ENCODE measurements around the gene MERTK.
A peak's percentile ranks its signal among the peaks of the same experiment; 100 is the strongest.
"Not testable (repeated sequence)": the region's sequence is repeated elsewhere in the genome, so short reads cannot be mapped to it uniquely, and the experiment has no call there.

MERTK gene

DNA sequence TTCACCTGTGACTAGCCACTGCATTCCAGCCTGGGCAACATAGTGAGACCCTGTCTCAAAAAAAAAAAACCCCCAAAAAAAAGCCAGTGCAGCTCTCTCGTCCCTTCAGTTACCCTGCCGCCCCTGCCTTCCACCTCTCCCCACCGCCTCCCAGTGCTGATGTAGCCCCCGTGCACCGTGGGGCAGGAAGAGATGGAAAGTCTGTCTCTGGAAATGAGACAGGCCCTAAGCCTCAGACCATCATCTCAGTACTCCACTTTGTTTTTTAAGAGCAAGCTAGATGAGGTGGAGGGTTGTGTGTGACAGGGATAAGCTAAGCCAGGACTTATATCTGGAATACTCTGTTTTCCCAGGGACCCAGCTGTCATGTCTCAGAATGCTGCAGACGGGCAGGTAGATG, 32.0 kb downstream of the MERTK start:
- 0 out of 22 replicates have a peak overlapping the region, but pooled peaks of 1 of the 11 experiments have one; percentile 8 for H3K27ac ChIP-seq
- no peak for TF ChIP-seq Cebpa-rat (IDR thresholded peaks at IDR 0.05)
- H3K9me3 ChIP-seq (replicated peaks in 1 of 11) = peaks cover 0 to 9% (median 0%) of the 10 kb centered on the region in 11 experiments; a peak in 1 of 22 replicates
- peaks cover 0 to 99% (median 0%) of the 10 kb centered on the region in 11 experiments; a peak in 6 of 22 replicates for H3K36me3 ChIP-seq
- H3K4me1 ChIP-seq = peaks cover 10 to 22% (median 15%) of the 10 kb centered on the region in 10 experiments; a peak in 17 of 20 replicates
- H3K9ac ChIP-seq = 0 out of 22 replicates have a peak overlapping the region, but pooled peaks of 1 of the 11 experiments have one; percentile 17
- H3K4me3 ChIP-seq = no peak overlapping the region
- peak overlapping the region in 9 of 11 experiments; percentile 6 to 54 (median 33); a peak in 17 of 22 replicates for H3K4me2 ChIP-seq
- no peaks in the 10 kb centered on the region for H3K27me3 ChIP-seq
- peaks cover 0 to 97% (median 0%) of the 10 kb centered on the region in 11 experiments; a peak in 6 of 22 replicates for H4K20me1 ChIP-seq

DNA sequence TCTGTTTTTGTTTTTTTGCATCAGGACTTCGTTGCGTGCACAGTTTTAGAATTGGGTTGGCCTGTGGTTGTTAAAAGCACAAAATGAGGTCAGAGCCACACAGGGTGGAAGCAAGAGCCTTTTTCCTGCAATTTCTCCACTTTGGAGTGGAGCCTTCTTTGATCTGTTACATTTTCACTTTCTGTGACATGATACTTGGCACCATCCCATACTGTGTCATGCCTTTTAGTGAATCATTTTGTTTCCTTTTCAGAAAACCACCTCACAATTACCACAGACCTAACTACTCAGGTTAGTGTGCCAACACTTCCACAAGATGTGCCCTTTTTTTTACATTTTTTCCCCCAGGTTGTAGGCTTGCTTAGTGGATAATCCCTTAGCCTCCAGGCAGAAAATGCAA, 32.5 kb downstream of the MERTK start:
- Histone ChIP-seq H3K27me3 (no peaks in the 10 kb centered on the region), H4K20me1 (peaks cover 0 to 97% (median 0%) of the 10 kb centered on the region in 11 experiments; a peak in 6 of 22 replicates), H3K9me3 (replicated peaks in 1 of 11) (peaks cover 0 to 9% (median 0%) of the 10 kb centered on the region in 11 experiments; a peak in 1 of 22 replicates), H3K4me2 (peak overlapping the region in 9 of 11 experiments; percentile 6 to 54 (median 33); a peak in 17 of 22 replicates), H3K9ac (0 out of 22 replicates have a peak overlapping the region, but pooled peaks of 1 of the 11 experiments have one; percentile 17), H3K27ac (0 out of 22 replicates have a peak overlapping the region, but pooled peaks of 1 of the 11 experiments have one; percentile 8), H3K36me3 (peaks cover 0 to 99% (median 0%) of the 10 kb centered on the region in 11 experiments; a peak in 6 of 22 replicates), H3K4me3 (no peak overlapping the region), H3K4me1 (peaks cover 10 to 22% (median 15%) of the 10 kb centered on the region in 10 experiments; a peak in 17 of 20 replicates)
- TF ChIP-seq Cebpa-rat (IDR thresholded peaks at IDR 0.05) = no peak

DNA sequence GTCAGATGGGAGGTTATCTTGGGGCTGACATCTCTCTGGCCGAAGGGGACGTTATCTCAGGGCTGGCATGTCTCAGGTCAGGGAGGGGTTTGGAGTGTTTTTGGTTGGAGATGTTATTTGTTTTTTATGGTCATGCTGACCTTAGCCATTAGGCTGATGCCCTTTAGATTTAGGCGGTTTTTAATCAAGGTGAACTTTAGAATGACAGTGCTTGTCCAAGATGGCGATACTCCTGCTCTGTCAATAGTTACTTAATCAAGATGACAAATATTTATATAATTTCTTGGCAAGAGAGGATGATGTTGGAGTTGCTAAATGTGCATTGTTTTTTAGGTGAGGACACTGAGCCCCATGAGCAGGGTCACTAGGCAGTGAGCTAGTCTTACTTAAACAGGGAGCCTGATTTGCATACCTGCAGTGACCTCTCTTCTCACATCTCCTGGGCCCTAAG, 34.5 kb downstream of the MERTK start:
- Histone ChIP-seq H3K27ac (no peak overlapping the region), H3K36me3 (peaks cover 0 to 99% (median 0%) of the 10 kb centered on the region in 11 experiments; a peak in 6 of 22 replicates), H3K4me1 (peaks cover 10 to 22% (median 15%) of the 10 kb centered on the region in 10 experiments; a peak in 17 of 20 replicates), H3K9me3 (replicated peaks in 1 of 11) (peaks cover 0 to 9% (median 0%) of the 10 kb centered on the region in 11 experiments; a peak in 1 of 22 replicates), H3K27me3 (no peaks in the 10 kb centered on the region), H3K4me3 (no peak overlapping the region), H3K4me2 (no peak overlapping the region), H3K9ac (no peak overlapping the region), H4K20me1 (peaks cover 0 to 97% (median 0%) of the 10 kb centered on the region in 11 experiments; a peak in 6 of 22 replicates)
- TF ChIP-seq Cebpa-rat (IDR thresholded peaks at IDR 0.05) = no peak

DNA sequence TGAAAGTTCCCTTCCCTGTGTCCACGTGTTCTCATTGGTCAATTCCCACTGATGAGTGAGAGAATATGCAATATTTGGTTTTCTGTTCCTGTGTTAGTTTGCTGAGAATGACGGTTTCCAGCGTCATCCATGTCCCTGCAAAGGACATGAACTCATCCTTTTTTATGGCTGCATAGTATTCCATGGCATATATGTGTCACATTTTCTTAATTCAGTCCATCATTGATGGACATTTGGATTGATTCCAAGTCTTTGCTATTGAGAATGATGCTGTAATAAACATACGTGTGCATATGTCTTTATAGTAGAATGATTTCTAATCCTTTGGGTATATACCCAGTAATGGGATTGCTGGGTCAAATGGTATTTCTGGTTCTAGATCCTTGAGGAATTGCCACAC, 35.5 kb downstream of the MERTK start:
- H3K4me3 ChIP-seq; H3K4me2 ChIP-seq; H3K9ac ChIP-seq; H3K27me3 ChIP-seq; H3K9me3 ChIP-seq (replicated peaks in 1 of 11); H3K27ac ChIP-seq: not testable (repeated sequence)
- Histone ChIP-seq H3K36me3 (peaks cover 0 to 99% (median 0%) of the 10 kb centered on the region in 11 experiments; a peak in 6 of 22 replicates), H3K4me1 (peaks cover 12 to 30% (median 21%) of the 10 kb centered on the region in 10 experiments; a peak in 17 of 20 replicates), H4K20me1 (peaks cover 0 to 97% (median 0%) of the 10 kb centered on the region in 11 experiments; a peak in 5 of 22 replicates)

DNA sequence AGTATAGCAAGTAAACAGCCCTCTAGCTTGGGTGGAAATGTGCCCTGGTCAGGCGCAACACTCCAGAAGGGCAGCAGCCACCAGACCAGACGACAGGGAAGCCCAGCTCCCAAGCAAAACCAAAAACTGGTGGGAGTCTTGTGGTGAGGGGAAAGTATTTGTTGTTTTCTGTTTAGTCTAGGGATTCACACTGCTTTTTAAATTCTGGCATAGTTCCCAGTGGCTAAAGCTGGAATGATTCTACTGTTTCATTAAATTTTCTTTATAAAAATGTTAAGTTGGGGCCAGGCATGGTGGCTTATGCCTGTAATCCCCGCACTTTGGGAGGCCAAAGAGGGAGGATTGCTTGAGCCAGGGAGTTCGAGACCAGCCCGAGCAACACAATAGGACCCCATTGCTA, 38.5 kb downstream of the MERTK start:
- peaks cover 0 to 98% (median 0%) of the 10 kb centered on the region in 11 experiments; a peak in 6 of 22 replicates for H4K20me1 ChIP-seq
- no peak overlapping the region for H3K4me2 ChIP-seq
- H3K9ac ChIP-seq = no peak overlapping the region; a peak in 1 of 22 replicates
- H3K4me3 ChIP-seq = no peak overlapping the region
- peaks cover 0 to 18% (median 9%) of the 10 kb centered on the region in 10 experiments; a peak in 9 of 20 replicates for H3K4me1 ChIP-seq
- no peak for TF ChIP-seq Cebpa-rat (IDR thresholded peaks at IDR 0.05)
- H3K9me3 ChIP-seq (replicated peaks in 1 of 11) = peaks cover 0 to 9% (median 0%) of the 10 kb centered on the region in 11 experiments; a peak in 1 of 22 replicates
- H3K27me3 ChIP-seq = no peaks in the 10 kb centered on the region
- H3K36me3 ChIP-seq = peaks cover 0 to 98% (median 0%) of the 10 kb centered on the region in 11 experiments; a peak in 6 of 22 replicates
- H3K27ac ChIP-seq = no peak overlapping the region

DNA sequence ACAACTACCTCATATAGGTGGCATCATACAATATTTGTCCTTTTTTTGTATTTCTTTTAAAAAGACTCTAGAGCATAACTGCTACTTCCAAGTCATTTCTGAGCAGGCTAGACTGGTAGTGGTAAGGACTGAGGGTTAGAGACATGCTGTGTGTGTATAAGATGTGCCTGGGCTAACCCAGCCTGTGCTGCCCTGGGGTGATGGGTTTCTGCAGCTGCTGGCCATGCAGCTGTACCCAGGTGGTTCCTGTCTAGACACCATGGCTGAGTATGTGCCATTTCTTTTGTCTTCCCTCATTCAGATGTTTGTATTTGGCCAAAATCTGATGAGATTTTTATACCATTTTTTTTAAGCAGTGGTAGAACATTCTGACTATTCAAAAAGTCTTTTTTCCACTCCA, 40.0 kb downstream of the MERTK start:
- peak overlapping the region in 3 of 11 experiments; percentile 11 to 72 (median 35); a peak in 4 of 22 replicates for H3K27ac ChIP-seq
- peaks cover 0 to 98% (median 0%) of the 10 kb centered on the region in 11 experiments; a peak in 6 of 22 replicates for H4K20me1 ChIP-seq
- H3K4me2 ChIP-seq = peak overlapping the region in 5 of 11 experiments; percentile 6 to 42 (median 28); a peak in 5 of 22 replicates
- H3K9ac ChIP-seq = no peak overlapping the region; a peak in 1 of 22 replicates
- no peaks in the 10 kb centered on the region; a peak in 1 of 22 replicates for H3K9me3 ChIP-seq (replicated peaks in 1 of 11)
- peaks cover 0 to 25% (median 9%) of the 10 kb centered on the region in 10 experiments; a peak in 9 of 20 replicates for H3K4me1 ChIP-seq
- H3K36me3 ChIP-seq = peaks cover 0 to 98% (median 0%) of the 10 kb centered on the region in 11 experiments; a peak in 6 of 22 replicates
- no peak overlapping the region for H3K4me3 ChIP-seq
- no peak for TF ChIP-seq Cebpa-rat (IDR thresholded peaks at IDR 0.05)
- H3K27me3 ChIP-seq = no peaks in the 10 kb centered on the region

DNA sequence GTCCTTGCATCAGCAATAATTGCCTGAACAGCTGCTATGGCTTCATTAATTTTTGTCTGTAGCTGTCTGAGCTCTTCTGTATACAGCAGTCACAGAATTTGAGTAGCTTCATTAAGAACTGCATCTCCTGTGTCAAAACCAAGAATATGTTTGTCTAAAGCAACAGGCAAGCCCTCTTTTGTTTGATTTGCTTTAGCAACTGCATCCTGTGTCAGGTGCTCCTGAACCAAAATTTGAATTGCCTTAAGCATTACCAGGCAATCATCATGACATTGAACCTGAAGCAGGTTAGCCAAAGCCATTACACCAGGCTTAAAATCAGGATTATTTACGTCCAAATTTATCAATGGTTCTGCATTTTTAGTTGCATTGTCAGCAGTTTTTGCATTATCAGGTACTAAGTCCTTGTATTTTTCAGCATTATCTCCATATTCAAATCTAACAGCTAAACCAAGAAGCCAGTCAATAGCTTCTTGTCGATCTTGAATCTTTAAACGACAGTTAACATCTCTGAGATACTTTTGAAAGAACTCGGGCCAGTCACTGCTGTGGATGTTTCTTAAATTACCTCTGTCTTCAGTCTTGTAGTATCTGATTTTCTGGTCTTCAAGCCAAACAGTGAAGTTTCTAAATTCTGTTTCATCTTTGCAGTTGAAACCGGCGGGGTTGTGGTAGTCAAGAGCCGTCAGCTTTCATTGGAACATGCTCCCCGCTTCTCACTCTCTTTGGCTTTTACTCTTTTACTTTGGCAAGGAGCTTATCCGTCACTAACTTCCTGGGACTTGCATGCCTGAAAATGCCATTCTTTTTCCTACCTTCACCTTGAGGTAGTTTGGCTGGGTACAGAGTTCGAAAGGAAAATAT, 42.2 kb downstream of the MERTK start:
- Histone ChIP-seq H3K36me3 (peaks cover 0 to 97% (median 0%) of the 10 kb centered on the region in 11 experiments; a peak in 6 of 22 replicates), H4K20me1 (peaks cover 0 to 99% (median 0%) of the 10 kb centered on the region in 11 experiments; a peak in 6 of 22 replicates), H3K27ac (no peak overlapping the region), H3K4me3 (no peak overlapping the region), H3K4me2 (no peak overlapping the region), H3K27me3 (no peaks in the 10 kb centered on the region), H3K4me1 (peaks cover 0 to 25% (median 9%) of the 10 kb centered on the region in 10 experiments; a peak in 9 of 20 replicates), H3K9me3 (replicated peaks in 1 of 11) (no peaks in the 10 kb centered on the region), H3K9ac (no peak overlapping the region)
- no peak for TF ChIP-seq Cebpa-rat (IDR thresholded peaks at IDR 0.05)

DNA sequence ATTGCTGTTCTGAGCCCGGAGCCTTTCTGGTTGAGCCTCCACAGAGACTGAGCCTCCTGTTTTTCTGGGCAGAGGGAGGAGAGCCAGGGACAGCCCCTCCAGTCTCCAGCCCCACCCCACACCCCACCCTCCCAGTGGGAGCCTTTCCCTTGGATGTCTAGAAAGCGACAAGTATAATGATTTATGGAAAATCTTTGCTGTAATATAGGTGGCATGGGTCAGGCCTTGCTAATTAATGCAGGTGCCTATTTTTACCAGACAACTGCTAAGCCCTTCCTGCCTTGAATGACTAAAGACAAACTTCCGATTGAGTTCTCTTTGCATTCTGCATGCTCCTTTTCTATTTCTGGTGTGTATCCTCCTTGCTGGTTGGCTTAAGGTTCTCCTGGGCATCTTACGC, 43.1 kb downstream of the MERTK start:
- peaks cover 0 to 99% (median 0%) of the 10 kb centered on the region in 11 experiments; a peak in 6 of 22 replicates for H4K20me1 ChIP-seq
- no peaks in the 10 kb centered on the region for H3K9me3 ChIP-seq (replicated peaks in 1 of 11)
- H3K27ac ChIP-seq = no peak overlapping the region
- H3K36me3 ChIP-seq = peaks cover 0 to 97% (median 0%) of the 10 kb centered on the region in 11 experiments; a peak in 6 of 22 replicates
- no peaks in the 10 kb centered on the region for H3K27me3 ChIP-seq
- no peak overlapping the region for H3K4me3 ChIP-seq
- no peak for TF ChIP-seq Cebpa-rat (IDR thresholded peaks at IDR 0.05)
- no peak overlapping the region for H3K9ac ChIP-seq
- peaks cover 0 to 25% (median 9%) of the 10 kb centered on the region in 10 experiments; a peak in 11 of 20 replicates for H3K4me1 ChIP-seq
- no peak overlapping the region for H3K4me2 ChIP-seq
